HG02759 (cell line): ENCODE results near the gene SASH1.

Experiments used
- ATAC-seq: cut with Tn5 transposase; IDR thresholded peaks from one replicate; pipeline ENCODE4 v1.9.1; 2021; ENCODE audit warnings: mild to moderate bottlenecking, moderate library complexity; ENCODE audit not compliant: unreplicated experiment

Gene SASH1

GRCh38 chr6:148429423-148429822 lies 86.8 kb downstream of the SASH1 start:
- no peak for ATAC-seq

GRCh38 chr6:148430897-148431296 lies 88.3 kb downstream of the SASH1 start:
- ATAC-seq, result no peak

- no peak for ATAC-seq
These were observed 88.8 kb downstream of the SASH1 start for GRCh38 chr6:148431413-148431812.

GRCh38 chr6:148431840-148432239 lies 89.2 kb downstream of the SASH1 start:
- ATAC-seq, result no peak

- no peak for ATAC-seq
These were observed 90.0 kb downstream of the SASH1 start for GRCh38 chr6:148432462-148433195.

- ATAC-seq, result no peak
These were observed 92.7 kb downstream of the SASH1 start for GRCh38 chr6:148435386-148435785.

GRCh38 chr6:148436466-148436865 lies 93.8 kb downstream of the SASH1 start:
- no peak for ATAC-seq

GRCh38 chr6:148438632-148439031 lies 96.0 kb downstream of the SASH1 start:
- ATAC-seq, result no peak

- no peak for ATAC-seq
These were observed 97.4 kb downstream of the SASH1 start for GRCh38 chr6:148440016-148440415.

GRCh38 chr6:148440877-148441453 lies 98.3 kb downstream of the SASH1 start:
- ATAC-seq, result no peak

GRCh38 chr6:148441454-148441911 lies 98.8 kb downstream of the SASH1 start:
- ATAC-seq, result peak; percentile 84

GRCh38 chr6:148443798-148444560 lies 101.3 kb downstream of the SASH1 start:
- ATAC-seq, result no peak

- ATAC-seq, result no peak
These were observed 102.5 kb downstream of the SASH1 start for GRCh38 chr6:148445116-148445515.

- ATAC-seq, result no peak
These were observed 103.0 kb downstream of the SASH1 start for GRCh38 chr6:148445620-148446019.

- no peak for ATAC-seq
These were observed 104.0 kb downstream of the SASH1 start for GRCh38 chr6:148446681-148447080.

- no peak for ATAC-seq
These were observed 105.0 kb downstream of the SASH1 start for GRCh38 chr6:148447521-148448230.

- ATAC-seq, result peak; percentile 42
These were observed 105.9 kb downstream of the SASH1 start for GRCh38 chr6:148448369-148449012.

- ATAC-seq, result no peak
These were observed 108.2 kb downstream of the SASH1 start for GRCh38 chr6:148450866-148451265.

- ATAC-seq, result peak; percentile 68
These were observed 109.1 kb downstream of the SASH1 start for GRCh38 chr6:148451690-148452089.

- ATAC-seq, result no peak
These were observed 110.2 kb downstream of the SASH1 start for GRCh38 chr6:148452876-148453275.

- no peak for ATAC-seq
These were observed 111.3 kb downstream of the SASH1 start for GRCh38 chr6:148453906-148454305.
